Skin epidermis (tissue), 12 donors: Measurements from ENCODE around the gene ASTN2.
A peak's percentile ranks its signal among the peaks of the same experiment; 100 is the strongest.

Experiments used
- H3K27ac ChIP-seq, 21 experiments: fragments of 200-600 bp; sonication (generic) in 11 of 21; one replicate each; pipeline ENCODE4 v1.5.0; 2020; ENCODE audit warnings: mild to moderate bottlenecking in 3 of 21, inconsistent platforms in 2 of 21, moderate library complexity in 2 of 21
- H3K4me3 ChIP-seq, 7 experiments: fragments of 200-600 bp; sonication (generic) in 2 of 7; one replicate each; pipeline ENCODE4 v1.5.0; 2020; ENCODE audit warnings: inconsistent platforms in 2 of 7, mild to moderate bottlenecking in 2 of 7, moderate library complexity in 1 of 7

Gene ASTN2

GRCh38 chr9:116497095-116497890 lies 917.6 kb downstream of the ASTN2 start:
- no peak overlapping the region for H3K4me3 ChIP-seq
- H3K27ac ChIP-seq = peak overlapping the region in 3 of 21 experiments; percentile 36 to 72 (median 53)

DNA sequence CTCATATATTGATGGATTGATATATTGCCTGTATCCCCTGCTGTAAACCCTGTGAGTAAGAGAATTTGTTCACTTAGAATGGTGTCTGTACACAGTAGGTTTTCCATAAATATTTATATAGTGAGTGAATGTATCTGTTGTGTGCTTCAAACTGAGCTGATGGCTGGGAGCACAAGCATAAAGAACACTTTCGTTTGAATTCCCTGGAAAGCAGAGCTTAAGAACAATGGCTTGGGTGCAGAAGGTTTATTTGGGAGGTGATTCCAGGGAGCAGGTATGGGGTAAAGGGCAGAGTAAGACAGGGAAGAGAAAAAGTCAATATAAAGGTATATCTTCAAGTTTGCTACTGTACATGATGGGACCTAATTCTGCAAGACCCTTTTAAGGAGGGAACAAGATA lies 918.7 kb downstream of the ASTN2 start:
- Histone ChIP-seq H3K27ac (peak overlapping the region in 1 of 21 experiments; percentile 45), H3K4me3 (no peak overlapping the region)

DNA sequence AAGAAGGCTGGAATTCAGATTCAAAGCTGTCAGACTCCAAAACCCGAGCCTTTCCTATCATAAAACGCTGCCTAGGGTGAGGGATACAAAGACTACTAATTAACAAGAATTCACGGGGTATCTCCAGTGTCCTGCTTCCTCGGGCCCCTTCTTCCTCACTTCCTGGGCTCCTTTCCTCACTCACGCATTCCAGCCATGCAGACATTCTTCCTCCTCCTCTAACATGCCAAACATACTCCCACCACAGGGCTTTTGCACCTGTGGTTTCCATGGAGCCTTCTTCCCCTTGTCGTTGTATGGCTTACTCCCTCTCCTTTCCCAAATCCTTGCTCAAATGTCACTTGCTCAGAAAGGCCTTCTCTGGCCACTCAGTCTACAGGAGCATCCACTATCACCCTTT lies 919.1 kb downstream of the ASTN2 start:
- no peak overlapping the region for H3K4me3 ChIP-seq
- H3K27ac ChIP-seq = no peak overlapping the region

- Histone ChIP-seq H3K4me3 (no peak overlapping the region), H3K27ac (no peak overlapping the region)
Measured at GRCh38 chr9:116494815-116495634, 919.8 kb downstream of the ASTN2 start.

DNA sequence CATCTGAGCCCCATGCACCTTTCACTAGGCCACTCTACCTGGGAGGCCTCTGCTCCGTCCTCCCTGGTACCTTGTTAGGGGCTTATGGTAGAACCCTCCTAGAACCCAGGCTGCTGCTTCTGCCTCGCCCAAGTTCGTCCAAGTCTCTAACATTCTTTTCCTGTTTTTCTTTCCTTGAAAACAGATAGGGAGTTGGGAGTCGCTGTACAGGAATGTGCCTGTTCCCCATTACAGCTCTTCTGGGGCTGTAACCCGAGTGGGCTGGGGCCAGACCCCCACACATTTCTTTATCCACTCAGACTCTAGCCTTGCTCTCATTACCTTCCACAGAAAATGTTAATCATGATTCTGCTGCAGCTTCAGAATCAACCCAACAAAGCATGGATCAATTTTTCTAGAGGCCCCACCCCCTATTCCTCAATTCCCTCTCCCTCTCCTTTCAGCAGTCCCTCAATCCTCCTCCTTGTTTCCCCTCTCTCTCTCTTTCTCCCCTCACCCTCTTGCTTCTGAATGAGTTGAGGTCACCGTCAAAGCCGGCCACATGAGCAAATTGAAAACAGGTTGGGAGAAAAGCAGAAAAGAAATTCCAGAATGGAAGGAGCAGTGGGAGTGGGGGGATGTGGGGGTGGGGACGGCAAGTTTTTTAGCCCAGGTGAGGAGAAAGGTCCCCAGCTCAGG lies 921.5 kb downstream of the ASTN2 start:
- H3K4me3 ChIP-seq = no peak overlapping the region
- no peak overlapping the region for H3K27ac ChIP-seq

- H3K27ac ChIP-seq = no peak overlapping the region
- H3K4me3 ChIP-seq = no peak overlapping the region
Measured at GRCh38 chr9:116491659-116492058, 923.2 kb downstream of the ASTN2 start.

DNA sequence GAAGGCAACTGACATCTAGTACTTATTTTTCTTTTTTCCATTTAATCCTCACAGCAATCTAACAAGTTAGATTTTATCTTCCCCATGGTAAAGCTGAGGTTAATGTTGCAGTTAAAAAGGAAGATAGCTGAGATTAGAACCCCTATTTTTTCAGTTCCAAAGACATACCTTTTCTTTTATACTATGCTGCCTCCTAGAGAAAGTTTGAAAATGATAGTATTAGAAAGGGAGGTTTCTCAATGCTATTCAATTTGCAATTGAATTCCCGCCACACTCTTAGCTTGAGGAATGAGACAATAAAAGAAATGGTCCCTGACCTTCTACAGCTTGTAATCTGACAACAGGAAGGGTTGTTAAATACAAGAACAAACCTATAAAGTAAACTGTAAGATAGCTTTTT lies 923.6 kb downstream of the ASTN2 start:
- no peak overlapping the region for H3K4me3 ChIP-seq
- H3K27ac ChIP-seq = no peak overlapping the region

DNA sequence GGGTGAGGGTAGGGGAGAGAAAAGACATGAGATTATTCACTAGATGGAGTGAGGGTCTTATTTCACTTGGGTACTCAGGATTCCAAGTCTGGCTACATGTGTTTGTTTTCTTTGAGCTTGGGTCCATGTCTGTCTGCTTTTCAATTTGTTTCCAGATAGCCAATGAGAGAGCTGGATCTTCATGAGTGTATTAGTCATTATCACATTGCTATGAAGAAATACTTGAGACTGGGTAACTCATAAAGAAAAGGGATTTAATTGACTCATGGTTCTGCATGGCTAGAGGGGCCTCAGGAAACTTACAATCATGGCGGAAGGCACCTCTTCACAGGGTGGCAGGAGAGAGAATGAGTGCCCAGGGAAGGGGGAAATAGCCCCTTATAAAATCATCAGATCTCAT lies 924.5 kb downstream of the ASTN2 start:
- no peak overlapping the region for H3K27ac ChIP-seq

DNA sequence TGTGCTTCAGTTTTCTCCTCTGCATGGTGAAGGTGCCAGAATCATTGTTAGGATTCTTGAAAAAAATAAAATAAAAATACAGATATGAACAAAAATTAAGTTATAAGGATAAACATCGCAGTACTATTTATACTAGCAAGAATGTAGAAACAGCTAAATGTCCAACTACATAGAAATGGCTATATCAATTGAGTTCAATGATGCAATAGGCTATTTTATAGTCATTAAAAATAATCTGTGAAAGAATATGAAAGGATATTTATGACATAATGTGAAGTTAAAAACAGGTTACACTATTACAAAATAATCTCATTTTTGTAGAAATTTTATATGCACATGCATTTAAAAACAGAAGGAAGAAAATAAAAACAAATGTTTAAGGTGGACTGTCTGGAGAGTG lies 926.5 kb downstream of the ASTN2 start:
- H3K4me3 ChIP-seq = no peak overlapping the region
- H3K27ac ChIP-seq = no peak overlapping the region

More for the DNA sequence above, 924.5 kb downstream of the ASTN2 start:
- no peak overlapping the region for H3K4me3 ChIP-seq

DNA sequence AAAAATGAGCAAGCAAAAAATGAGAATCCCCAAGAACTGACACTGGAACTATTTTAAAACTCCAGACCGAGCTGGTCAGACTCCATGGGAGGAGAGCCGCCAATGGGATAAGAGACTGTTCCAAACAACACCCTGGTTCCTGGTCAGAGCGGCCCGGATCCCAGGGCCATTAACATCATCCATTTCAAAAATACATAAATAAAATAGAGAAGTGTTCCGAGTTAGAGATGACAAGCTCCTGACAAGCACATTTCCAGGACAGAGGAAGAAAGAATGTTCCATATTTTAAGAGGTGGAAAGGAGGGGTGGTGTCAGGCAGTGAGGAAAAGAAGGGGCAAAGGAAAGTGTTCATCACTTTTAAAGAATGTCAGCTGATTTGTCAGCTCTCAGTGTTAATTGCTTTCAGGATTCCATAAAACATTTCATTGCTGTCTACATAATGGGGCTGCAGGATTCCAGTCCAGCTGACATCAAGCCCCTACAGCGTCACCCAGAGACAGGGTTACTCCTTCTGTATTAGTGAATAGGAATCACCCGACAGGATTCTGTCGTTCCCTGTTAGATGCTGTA lies 930.3 kb downstream of the ASTN2 start:
- peak overlapping the region in 4 of 21 experiments; percentile 39 to 68 (median 64) for H3K27ac ChIP-seq
- no peak overlapping the region for H3K4me3 ChIP-seq

GRCh38 chr9:116483622-116484491 lies 931.0 kb downstream of the ASTN2 start:
- H3K27ac ChIP-seq = peak overlapping the region in 5 of 21 experiments; percentile 39 to 68 (median 55)
- H3K4me3 ChIP-seq = no peak overlapping the region

GRCh38 chr9:116482740-116483139 lies 932.1 kb downstream of the ASTN2 start:
- H3K27ac ChIP-seq = no peak overlapping the region
- no peak overlapping the region for H3K4me3 ChIP-seq

DNA sequence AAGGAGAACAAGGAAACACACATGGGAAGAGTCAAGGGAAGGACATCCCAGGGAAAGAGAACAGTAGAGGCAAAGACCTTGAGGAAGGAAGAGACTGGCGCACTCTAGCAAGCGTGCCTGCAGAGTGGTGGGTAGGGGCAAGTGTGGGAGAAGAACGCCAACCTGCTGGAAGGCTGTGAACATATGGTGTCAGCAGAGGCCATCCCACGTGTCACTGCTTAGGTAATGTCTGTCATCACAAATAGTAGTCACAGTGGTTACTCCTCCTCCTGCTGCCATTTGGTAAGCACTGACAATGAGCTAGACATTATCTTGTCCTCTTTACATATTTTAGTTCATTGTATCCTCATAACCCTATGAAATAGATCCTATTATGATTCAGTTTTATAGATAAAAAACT lies 934.2 kb downstream of the ASTN2 start:
- no peak overlapping the region for H3K27ac ChIP-seq

GRCh38 chr9:116479967-116480366 lies 934.9 kb downstream of the ASTN2 start:
- Histone ChIP-seq H3K4me3 (no peak overlapping the region), H3K27ac (no peak overlapping the region)

More for the DNA sequence above, 934.2 kb downstream of the ASTN2 start:
- no peak overlapping the region for H3K4me3 ChIP-seq

DNA sequence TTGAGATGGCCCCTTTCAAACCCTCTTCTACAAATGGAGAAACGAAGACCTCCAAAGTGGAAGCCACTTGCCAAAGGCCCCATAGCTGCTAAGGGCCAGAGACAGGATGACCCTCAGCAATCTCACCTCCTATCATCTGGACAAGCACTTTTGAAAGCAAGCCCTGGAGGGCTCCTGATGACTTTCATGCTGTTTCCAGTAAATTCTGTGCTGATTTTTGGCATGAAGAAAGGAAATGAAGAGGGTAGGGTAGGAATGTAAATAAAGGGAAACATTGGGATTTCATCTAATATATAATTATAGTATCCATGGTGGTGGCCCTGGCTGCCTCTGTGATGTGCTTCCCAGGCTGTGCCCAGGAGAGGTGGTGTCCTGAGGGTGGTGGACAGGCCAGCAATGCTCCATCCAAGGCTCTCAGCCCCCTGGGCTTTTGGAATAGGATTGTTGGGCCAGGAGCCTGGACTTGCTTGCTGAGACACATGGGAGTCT lies 935.8 kb downstream of the ASTN2 start:
- no peak overlapping the region for H3K27ac ChIP-seq
- H3K4me3 ChIP-seq = no peak overlapping the region

- H3K4me3 ChIP-seq = no peak overlapping the region
- H3K27ac ChIP-seq = no peak overlapping the region
Measured at GRCh38 chr9:116477584-116478141, 937.2 kb downstream of the ASTN2 start.

DNA sequence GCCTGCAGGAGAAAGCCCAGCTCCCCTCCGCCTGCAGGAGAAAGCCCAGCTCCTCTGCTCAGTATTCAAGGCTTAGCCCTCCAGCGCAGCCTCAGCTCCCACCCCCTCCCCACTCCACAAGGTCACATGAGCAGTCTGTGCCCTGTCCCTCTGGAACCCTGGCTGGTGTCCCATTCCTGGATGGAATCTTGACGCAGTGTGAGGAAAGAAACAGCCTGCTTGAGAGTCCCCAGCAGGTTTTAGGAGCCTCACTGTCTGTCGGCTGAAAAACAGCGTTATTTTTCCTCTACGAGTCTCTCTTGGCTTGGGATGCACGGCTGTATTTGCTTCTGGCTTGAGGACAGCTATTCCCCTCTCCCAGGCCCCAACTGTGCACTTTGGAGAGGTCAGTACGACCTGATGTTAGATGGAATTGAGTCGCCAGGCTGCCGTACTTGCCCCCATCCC lies 937.9 kb downstream of the ASTN2 start:
- H3K4me3 ChIP-seq = no peak overlapping the region
- no peak overlapping the region for H3K27ac ChIP-seq

DNA sequence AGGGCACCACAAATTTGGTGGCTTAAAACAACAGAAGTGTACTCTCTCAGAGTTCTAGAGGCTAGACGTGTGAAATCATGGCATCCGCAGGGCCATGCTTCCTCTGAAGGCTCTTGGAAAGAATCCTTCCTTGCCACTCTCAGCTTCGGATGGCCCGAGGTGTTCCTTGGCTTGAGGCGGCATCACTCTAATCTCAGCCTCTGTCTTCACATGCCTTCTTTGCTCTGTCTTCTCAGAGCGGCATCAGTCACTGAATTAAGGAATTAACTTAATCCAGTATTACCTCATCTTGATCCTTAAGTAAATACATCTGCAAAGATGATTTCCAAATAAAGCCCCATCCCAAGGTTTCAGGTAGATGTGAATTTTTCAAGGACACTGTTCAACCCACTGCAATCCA lies 938.9 kb downstream of the ASTN2 start:
- Histone ChIP-seq H3K4me3 (no peak overlapping the region), H3K27ac (no peak overlapping the region)

DNA sequence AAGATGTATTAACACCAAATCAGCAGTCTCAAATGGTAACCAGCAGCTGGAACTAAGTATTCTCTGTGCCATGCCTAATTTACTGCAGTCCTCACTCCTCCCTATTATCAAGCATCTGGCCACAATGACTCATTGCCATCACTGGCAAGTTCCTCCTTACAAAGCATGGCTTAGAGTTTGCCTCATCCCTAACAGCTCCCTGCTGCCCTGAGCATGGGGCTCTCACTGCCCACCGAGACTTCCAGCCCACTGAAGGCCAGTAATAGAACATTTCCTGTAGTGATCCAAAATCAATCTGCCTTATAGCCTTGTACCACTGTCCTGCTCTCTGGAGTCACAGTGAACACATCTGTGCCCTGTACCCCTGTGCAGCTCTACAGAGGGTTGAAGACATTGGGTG lies 939.7 kb downstream of the ASTN2 start:
- H3K27ac ChIP-seq = no peak overlapping the region
- no peak overlapping the region for H3K4me3 ChIP-seq
